Lung (tissue), 12 donors: ENCODE measurements around the gene RAP1B. TPM values are rescaled to one million over a fixed set of nuclear protein-coding genes. Genes with fewer than 3 reads are reported as not detected.
"Not testable (repeated sequence)": the region's sequence is repeated elsewhere in the genome, so short reads cannot be mapped to it uniquely, and the experiment has no call there.

ENCODE experiments used
- ATAC-seq: fragments of 200-7000 bp; cut with Tn5 transposase; one replicate; pipeline ENCODE4 v1.9.1; 2020; ENCODE audit warnings: moderate number of reproducible peaks; ENCODE audit not compliant: insufficient read depth, low FRiP score
- DNase-seq, 3 donors: peaks; one replicate each; pipeline ENCODE4 v3.0.0-alpha.2; 2013 to 2017
- H3K27ac ChIP-seq, 2 donors: one replicate each; pipeline ENCODE4 v1.5.1; 2013; ENCODE audit warnings: mild to moderate bottlenecking in 2 of 2, moderate library complexity in 2 of 2, control low read depth in 1 of 2, inconsistent platforms in 1 of 2, low read depth in 1 of 2, low read length in 1 of 2
- H3K27me3 ChIP-seq, 3 donors: one replicate each; pipeline ENCODE4 v1.5.1; 2013; ENCODE audit warnings: low read length in 2 of 3; ENCODE audit not compliant: control insufficient read depth in 3 of 3, insufficient read depth in 3 of 3
- H3K36me3 ChIP-seq, 4 donors: one replicate each; pipeline ENCODE4 v1.5.1; 2013; ENCODE audit warnings: low read length in 4 of 4, mild to moderate bottlenecking in 1 of 4, moderate library complexity in 1 of 4; ENCODE audit not compliant: control insufficient read depth in 4 of 4, insufficient read depth in 4 of 4
- H3K4me1 ChIP-seq, 5 donors: one replicate each; pipeline ENCODE4 v1.5.1; 2013; ENCODE audit warnings: low read length in 5 of 5, mild to moderate bottlenecking in 2 of 5, moderate library complexity in 1 of 5; ENCODE audit not compliant: control insufficient read depth in 5 of 5, insufficient read depth in 5 of 5
- H3K4me3 ChIP-seq: one replicate; pipeline ENCODE4 v1.5.1; 2013; ENCODE audit warnings: mild to moderate bottlenecking, control low read depth, moderate library complexity
- H3K9ac ChIP-seq, 2 donors: one replicate each; pipeline ENCODE4 v1.5.1; 2013; ENCODE audit warnings: low read length in 2 of 2, control low read depth in 1 of 2; ENCODE audit not compliant: insufficient read depth in 1 of 2
- H3K9me3 ChIP-seq, 4 donors: one replicate each; pipeline ENCODE4 v1.5.1; 2013; ENCODE audit warnings: low read length in 3 of 4, mild to moderate bottlenecking in 1 of 4, moderate library complexity in 1 of 4; ENCODE audit not compliant: control insufficient read depth in 4 of 4, insufficient read depth in 3 of 4
- CTCF ChIP-seq: IDR thresholded peaks from 2 replicates; pipeline ENCODE4 v1.5.1; 2012; ENCODE audit warnings: mild to moderate bottlenecking; ENCODE audit errors: control extremely low read depth, extremely low read depth
- WGBS, 2 donors: extraction: QIAGEN DNeasy Blood & Tissue Kit; methylation state at CpG; one replicate each; pipeline ENCODE4 v1.1.7; 2013; 5-methylcytosine and 5-hydroxymethylcytosine counted together
- polyA plus RNA-seq, 2 donors: library from polyadenylated mRNA; stranded (reverse); fragments of 200-250 nt; gene quantifications; one replicate each; pipeline ENCODE4 v1.2.1, GENCODE V29; 2013
- total RNA-seq, 2 donors: library from RNA; depleted of rRNA in 1 of 2; stranded (reverse); fragments of >200 nt in 1 of 2; gene quantifications; one replicate each; pipeline ENCODE4 v1.2.1, GENCODE V29; 2014 to 2021
- donor health status: control.
- donor health status: control.
- donor health status: Bipolar disorder and iron deficiency.
- donor health status: healthy.
- donor health status: DM: yes; HTN: yes; CAD: no.

The RAP1B gene
- total and polyA plus RNA-seq, 4 donors, result 79.1 to 285 (median 172) TPM

- H3K4me1 ChIP-seq, result no peaks in the 10 kb centered on the region
- no peak overlapping the region for H3K9ac ChIP-seq
- DNase-seq, result no peak
- no peak overlapping the region for H3K4me3 ChIP-seq
- TF ChIP-seq CTCF, result no peak
- H3K9me3 ChIP-seq, result no peaks in the 10 kb centered on the region
- no peaks in the 10 kb centered on the region for H3K36me3 ChIP-seq
- no peaks in the 10 kb centered on the region for H3K27me3 ChIP-seq
- no peak for ATAC-seq
- H3K27ac ChIP-seq, result no peak overlapping the region
Observed at GRCh38 chr12:68674376-68674775, 63.7 kb downstream of the RAP1B start.

- no peak for TF ChIP-seq CTCF
- 18 to 20% methylated on average over 5 of the region's 5 CpGs for WGBS, 2 donors
- H3K27ac ChIP-seq, result no peak overlapping the region
- no peak overlapping the region for H3K4me3 ChIP-seq
- H3K4me1 ChIP-seq, result no peaks in the 10 kb centered on the region
- H3K36me3 ChIP-seq, result no peaks in the 10 kb centered on the region
- H3K9me3 ChIP-seq, result no peaks in the 10 kb centered on the region
- H3K27me3 ChIP-seq, result no peaks in the 10 kb centered on the region
- DNase-seq, result peak in 2 of 3 donors; percentile 3 to 28
- H3K9ac ChIP-seq, result no peak overlapping the region
- ATAC-seq, result no peak
Observed at GRCh38 chr12:68675101-68675842, 64.6 kb downstream of the RAP1B start.

- not testable (repeated sequence) for DNase-seq, H3K27ac ChIP-seq, H3K9me3 ChIP-seq, ATAC-seq, H3K4me3 ChIP-seq, H3K4me1 ChIP-seq, H3K27me3 ChIP-seq, H3K9ac ChIP-seq, H3K36me3 ChIP-seq
- WGBS, 2 donors, result 98 to 99% methylated on average over 5 of the region's 5 CpGs
Observed at GRCh38 chr12:68676854-68677253, 66.2 kb downstream of the RAP1B start.

- H3K4me1 ChIP-seq, result peaks cover 0 to 18% (median 4%) of the 10 kb centered on the region in 5 donors
Observed at GRCh38 chr12:68686262-68686594, 75.5 kb downstream of the RAP1B start.

More at GRCh38 chr12:68686262-68686594, 75.5 kb downstream of the RAP1B start:
- WGBS, 2 donors, result 37 to 40% methylated on average over 3 of the region's 3 CpGs
- H3K27me3 ChIP-seq, result no peaks in the 10 kb centered on the region
- peak overlapping the region; percentile 62 for H3K27ac ChIP-seq
- H3K9me3 ChIP-seq, result no peaks in the 10 kb centered on the region
- ATAC-seq (no peak), DNase-seq (no peak)
- TF ChIP-seq CTCF, result no peak
- H3K4me3 ChIP-seq, result no peak overlapping the region
- peaks cover 4 to 7% (median 5%) of the 10 kb centered on the region in 4 donors for H3K36me3 ChIP-seq
- H3K9ac ChIP-seq, result peak overlapping the region in 1 of 2 donors; percentile 56
